Calu3 (cell line): ENCODE results near the gene RFX3. TPM values are rescaled to one million over a fixed set of nuclear protein-coding genes. Genes with fewer than 3 reads are reported as not detected.
A peak's percentile ranks its signal among the peaks of the same experiment; 100 is the strongest.

Source experiments
- BruUV-seq: library from RNA; stranded (reverse); fragments of 400-500 nt; replicated peaks from 2 replicates; lab custom pipeline; 2021; lab: Mats Ljungman, UMichigan
- CTCF ChIA-PET: fragments of 300-600 bp; sonication (Branson Sonifier 250); formaldehyde crosslinking; loops from one replicate; lab custom pipeline; 2022; ENCODE audit warnings: antibody characterized with exemption; lab: Charles Lee
- DNase-seq: peaks from one replicate; pipeline ENCODE4 v3.0.0; 2022
- H3K27ac Mint-ChIP-seq: one replicate; pipeline ENCODE4 v1.8.0; 2022; ENCODE audit warnings: mixed read lengths; ENCODE audit not compliant: unreplicated experiment
- H3K27me3 Mint-ChIP-seq: one replicate; pipeline ENCODE4 v1.8.0; 2022; ENCODE audit warnings: mixed read lengths; ENCODE audit not compliant: unreplicated experiment
- H3K36me3 Mint-ChIP-seq: one replicate; pipeline ENCODE4 v1.8.0; 2022; ENCODE audit warnings: mild to moderate bottlenecking, moderate library complexity, mixed read lengths; ENCODE audit not compliant: insufficient read depth, unreplicated experiment
- H3K4me1 Mint-ChIP-seq: one replicate; pipeline ENCODE4 v1.8.0; 2022; ENCODE audit warnings: mild to moderate bottlenecking, low read depth, mixed read lengths; ENCODE audit not compliant: unreplicated experiment
- H3K4me3 Mint-ChIP-seq: one replicate; pipeline ENCODE4 v1.8.0; 2022; ENCODE audit warnings: mild to moderate bottlenecking, low read depth, moderate library complexity, mixed read lengths; ENCODE audit not compliant: unreplicated experiment
- H3K9me3 Mint-ChIP-seq: one replicate; pipeline ENCODE4 v1.8.0; 2022; ENCODE audit warnings: low read depth, mixed read lengths; ENCODE audit not compliant: unreplicated experiment
- intact Hi-C: fragments of 100-400 bp; cut with micrococcal nuclease; formaldehyde crosslinking; loops from one replicate; pipeline ENCODE4 v1.10.0; 2022; ENCODE audit not compliant: unreplicated experiment
- total RNA-seq: library from RNA; stranded (reverse); gene quantifications from 2 replicates; pipeline ENCODE4 v1.2.3, GENCODE V29; 2022
- TF ChIP-seq, protein P1 (sequence below): fragments of 200-600 bp; IDR thresholded peaks from one replicate; pipeline ENCODE4 v1.8.0; 2022; ENCODE audit warnings: antibody characterized with exemption; ENCODE audit not compliant: unreplicated experiment

The RFX3 gene
- total RNA-seq, 1 experiment from 2014 or later, result 10.1 TPM

DNA sequence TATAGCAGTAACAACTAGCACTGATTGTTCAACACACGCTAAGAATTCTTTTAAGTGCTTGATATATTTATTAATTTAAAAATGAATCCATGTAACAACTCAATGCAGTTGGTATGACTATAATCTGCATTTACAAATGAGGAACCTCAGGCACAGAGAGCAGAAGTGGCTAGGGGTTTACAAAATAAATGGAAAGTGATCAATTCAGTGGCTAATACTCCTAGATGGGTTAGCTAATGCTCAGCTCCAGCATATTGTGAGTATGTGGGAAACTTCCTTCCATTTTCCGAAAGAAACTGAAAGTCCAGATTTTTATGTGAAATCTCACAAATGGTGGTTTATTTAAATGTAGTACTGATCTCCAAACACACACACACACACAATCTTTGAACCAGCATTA, 128.0 kb downstream of the RFX3 start:
- intact Hi-C loops, result no loop called here
- Mint-ChIP-seq H3K4me3 (no peak overlapping the region), H3K9me3 (no peaks in the 10 kb centered on the region), H3K36me3 (no peaks in the 10 kb centered on the region), H3K27ac (no peak overlapping the region), H3K4me1 (no peaks in the 10 kb centered on the region), H3K27me3 (no peaks in the 10 kb centered on the region)
- CTCF ChIA-PET, result no interaction called here
- TF ChIP-seq, protein P1, sequence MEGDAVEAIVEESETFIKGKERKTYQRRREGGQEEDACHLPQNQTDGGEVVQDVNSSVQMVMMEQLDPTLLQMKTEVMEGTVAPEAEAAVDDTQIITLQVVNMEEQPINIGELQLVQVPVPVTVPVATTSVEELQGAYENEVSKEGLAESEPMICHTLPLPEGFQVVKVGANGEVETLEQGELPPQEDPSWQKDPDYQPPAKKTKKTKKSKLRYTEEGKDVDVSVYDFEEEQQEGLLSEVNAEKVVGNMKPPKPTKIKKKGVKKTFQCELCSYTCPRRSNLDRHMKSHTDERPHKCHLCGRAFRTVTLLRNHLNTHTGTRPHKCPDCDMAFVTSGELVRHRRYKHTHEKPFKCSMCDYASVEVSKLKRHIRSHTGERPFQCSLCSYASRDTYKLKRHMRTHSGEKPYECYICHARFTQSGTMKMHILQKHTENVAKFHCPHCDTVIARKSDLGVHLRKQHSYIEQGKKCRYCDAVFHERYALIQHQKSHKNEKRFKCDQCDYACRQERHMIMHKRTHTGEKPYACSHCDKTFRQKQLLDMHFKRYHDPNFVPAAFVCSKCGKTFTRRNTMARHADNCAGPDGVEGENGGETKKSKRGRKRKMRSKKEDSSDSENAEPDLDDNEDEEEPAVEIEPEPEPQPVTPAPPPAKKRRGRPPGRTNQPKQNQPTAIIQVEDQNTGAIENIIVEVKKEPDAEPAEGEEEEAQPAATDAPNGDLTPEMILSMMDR, result no peak
- DNase-seq, result no peak
- BruUV-seq, result no TSS peak

DNA sequence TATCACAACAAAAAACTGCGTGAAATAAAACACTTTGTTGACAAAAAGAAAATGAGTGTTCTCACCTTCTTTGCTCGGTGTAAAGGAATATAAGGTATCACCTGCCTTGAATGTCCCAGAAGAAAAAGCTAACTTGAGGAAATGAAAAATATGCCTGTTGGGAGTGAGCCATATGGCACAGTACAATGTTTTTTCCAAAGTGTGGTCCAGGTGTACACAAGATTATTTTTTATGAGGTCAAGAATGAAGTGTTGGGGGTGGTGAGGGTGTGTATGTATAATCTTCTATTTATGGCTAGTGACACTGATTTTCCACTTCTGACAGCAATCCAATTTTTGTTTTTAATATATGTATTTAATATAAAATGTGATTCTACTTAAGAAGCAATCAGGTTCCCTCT, 134.4 kb downstream of the RFX3 start:
- Mint-ChIP-seq H3K4me3 (no peak overlapping the region), H3K27me3 (no peaks in the 10 kb centered on the region), H3K4me1 (peaks cover 9% of the 10 kb centered on the region), H3K36me3 (no peaks in the 10 kb centered on the region), H3K9me3 (no peaks in the 10 kb centered on the region), H3K27ac (no peak overlapping the region)
- DNase-seq, result no peak
- TF ChIP-seq, protein P1, result no peak
- intact Hi-C loops, result no loop called here
- BruUV-seq, result no TSS peak
- CTCF ChIA-PET, result no interaction called here

DNA sequence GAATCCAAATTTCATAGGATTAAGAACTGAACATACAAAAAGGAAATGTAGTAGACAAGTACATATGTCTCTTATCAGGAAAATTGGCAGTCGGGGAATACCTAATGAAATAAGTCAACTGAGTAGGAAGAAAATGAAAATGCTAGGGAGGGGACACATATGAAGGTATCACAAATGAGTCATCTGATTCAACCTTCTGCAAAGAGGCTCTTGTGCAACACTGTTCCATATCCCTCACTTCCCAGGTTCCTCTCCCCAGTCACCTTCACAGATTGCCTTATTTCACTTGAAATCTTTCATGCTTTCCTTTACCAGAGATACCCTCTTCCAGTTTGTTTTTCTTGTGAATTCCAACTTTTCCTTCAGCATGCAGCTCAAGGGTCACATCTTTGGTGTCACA, 139.0 kb downstream of the RFX3 start:
- no peak overlapping the region for H3K27ac Mint-ChIP-seq
- TF ChIP-seq, protein P1, result no peak
- H3K36me3 Mint-ChIP-seq, result no peaks in the 10 kb centered on the region
- no peaks in the 10 kb centered on the region for H3K9me3 Mint-ChIP-seq
- H3K4me3 Mint-ChIP-seq, result no peak overlapping the region
- CTCF ChIA-PET, result interaction anchor here (1.4 kb wide), 1 partner anchor 11 kb away, joined by 3 read pairs; no protein-coding TSS in a partner anchor
- no TSS peak for BruUV-seq
- H3K27me3 Mint-ChIP-seq, result no peaks in the 10 kb centered on the region
- peaks cover 11% of the 10 kb centered on the region for H3K4me1 Mint-ChIP-seq
- intact Hi-C loops, result no loop called here
- peak; percentile 1 for DNase-seq

DNA sequence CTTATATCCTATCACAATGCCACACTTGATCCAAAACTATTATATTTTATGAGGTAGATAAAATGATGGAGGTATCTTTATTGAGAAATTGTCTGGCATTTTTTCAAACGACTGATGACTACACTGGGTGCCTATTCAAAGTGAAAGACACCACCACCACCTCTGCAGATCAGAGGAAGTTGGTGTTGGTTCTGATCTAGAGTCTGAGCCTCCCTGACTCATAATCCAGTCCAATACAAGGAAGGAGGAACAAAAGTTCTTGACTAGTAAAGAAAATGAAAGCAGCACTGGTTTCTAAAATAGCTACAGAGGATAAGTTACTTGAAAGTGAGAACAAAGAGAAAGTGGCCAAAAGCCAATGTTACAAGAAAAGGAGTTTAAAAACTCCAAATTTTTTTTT, 139.9 kb downstream of the RFX3 start:
- Mint-ChIP-seq H3K27ac (no peak overlapping the region), H3K36me3 (no peaks in the 10 kb centered on the region), H3K27me3 (no peaks in the 10 kb centered on the region), H3K9me3 (no peaks in the 10 kb centered on the region), H3K4me1 (peaks cover 11% of the 10 kb centered on the region), H3K4me3 (no peak overlapping the region)
- BruUV-seq, result no TSS peak
- TF ChIP-seq, protein P1, result no peak
- DNase-seq, result no peak
- CTCF ChIA-PET, result no interaction called here
- intact Hi-C loops, result no loop called here
